ENCODE results near the gene MFF.
"Not testable (repeated sequence)": the region's sequence is repeated elsewhere in the genome, so short reads cannot be mapped to it uniquely, and the experiment has no call there.

MFF gene

DNA sequence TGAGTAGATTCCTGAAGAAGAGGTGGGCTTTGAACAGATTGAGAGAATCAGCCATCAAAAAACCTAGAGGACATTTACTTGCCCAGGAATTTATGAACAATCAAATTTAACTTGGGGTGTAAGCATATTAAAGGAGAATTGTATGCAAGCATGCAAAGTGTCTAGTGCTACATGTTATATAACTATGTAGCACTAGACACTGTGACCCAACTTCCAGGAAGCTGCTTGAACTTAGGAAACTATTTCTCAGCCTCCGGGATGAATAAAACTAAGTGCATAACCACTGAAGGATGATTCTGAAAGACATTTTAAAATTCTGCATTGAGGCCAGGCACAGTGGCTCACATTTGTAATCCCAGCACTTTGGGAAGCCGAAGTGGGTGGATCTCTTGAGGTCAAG, 12.4 kb downstream of the MFF start:
- no peak for DNase-seq

DNA sequence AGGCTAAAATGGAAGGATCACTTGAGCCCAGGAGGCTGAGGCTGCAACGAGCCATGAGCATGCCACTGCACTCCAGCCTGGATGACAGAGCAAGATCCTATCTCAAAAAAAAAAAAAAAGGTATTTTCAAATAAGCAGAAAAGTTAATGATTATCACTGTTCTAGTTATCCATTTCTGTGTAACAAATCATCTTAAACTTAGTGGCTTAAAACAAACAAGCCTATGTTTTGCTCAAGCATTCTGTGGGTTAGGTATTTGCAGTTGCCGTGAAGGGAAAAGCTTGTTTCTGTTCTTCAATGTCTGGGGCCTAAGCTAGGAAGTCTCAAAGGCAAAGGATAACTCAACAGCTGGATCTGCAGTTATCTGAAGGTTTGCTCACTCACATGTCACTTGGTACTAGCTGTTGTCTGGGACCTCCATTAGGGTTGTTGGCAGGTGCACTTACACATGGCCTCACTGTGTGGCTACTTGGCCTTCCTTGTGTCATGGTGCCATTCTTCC, 14.1 kb downstream of the MFF start:
- no peak for DNase-seq

GRCh38 chr2:227340106-227340505, 15.1 kb downstream of the MFF start:
- DNase-seq = no peak

- no peak for DNase-seq
Measured at GRCh38 chr2:227341553-227341952, 16.5 kb downstream of the MFF start.

GRCh38 chr2:227344231-227344630, 19.2 kb downstream of the MFF start:
- no peak for DNase-seq

- DNase-seq = no peak
Measured at GRCh38 chr2:227347117-227347516, 22.1 kb downstream of the MFF start.

GRCh38 chr2:227348324-227348723, 23.3 kb downstream of the MFF start:
- no peak for DNase-seq

GRCh38 chr2:227349989-227350612, 25.1 kb downstream of the MFF start:
- no peak for DNase-seq

- no peak for DNase-seq
Measured at GRCh38 chr2:227351639-227352038, 26.6 kb downstream of the MFF start.

- no peak for DNase-seq
Measured at GRCh38 chr2:227360351-227360750, 35.3 kb downstream of the MFF start.

- DNase-seq = no peak
Measured at GRCh38 chr2:227363756-227364155, 38.7 kb downstream of the MFF start.

DNA sequence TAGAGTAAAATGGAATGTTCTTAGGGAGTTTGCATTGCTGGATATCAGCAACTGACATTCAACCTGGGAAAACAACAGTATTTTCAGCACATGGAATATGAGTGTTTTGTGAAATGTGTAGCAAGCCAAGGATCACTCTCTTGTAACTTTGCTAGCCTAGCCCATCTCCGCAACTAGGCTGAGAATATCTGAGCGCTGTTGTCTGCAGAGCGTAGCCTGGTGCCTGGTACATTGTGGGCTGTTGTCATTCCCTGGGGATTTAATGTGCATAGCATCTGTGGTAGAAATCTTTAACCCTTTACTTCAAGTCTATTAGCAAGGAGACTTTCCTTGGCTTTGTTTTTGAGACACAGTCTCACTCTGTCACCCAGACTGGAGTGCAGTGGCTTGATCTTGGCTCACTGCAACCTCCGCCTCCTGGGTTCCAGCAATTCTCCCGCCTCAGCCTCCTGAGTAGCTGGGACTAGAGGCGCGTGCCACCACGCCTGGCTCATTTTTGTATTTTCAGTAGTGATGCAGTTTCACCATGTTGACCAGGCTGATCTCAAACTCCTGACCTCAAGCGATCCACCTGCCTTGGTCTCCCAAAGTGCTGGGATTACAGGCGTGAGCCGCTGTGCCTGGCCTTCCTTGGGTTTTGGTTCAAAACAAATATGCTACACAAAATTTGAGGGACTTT, 39.7 kb downstream of the MFF start:
- DNase-seq = not testable (repeated sequence)

DNA sequence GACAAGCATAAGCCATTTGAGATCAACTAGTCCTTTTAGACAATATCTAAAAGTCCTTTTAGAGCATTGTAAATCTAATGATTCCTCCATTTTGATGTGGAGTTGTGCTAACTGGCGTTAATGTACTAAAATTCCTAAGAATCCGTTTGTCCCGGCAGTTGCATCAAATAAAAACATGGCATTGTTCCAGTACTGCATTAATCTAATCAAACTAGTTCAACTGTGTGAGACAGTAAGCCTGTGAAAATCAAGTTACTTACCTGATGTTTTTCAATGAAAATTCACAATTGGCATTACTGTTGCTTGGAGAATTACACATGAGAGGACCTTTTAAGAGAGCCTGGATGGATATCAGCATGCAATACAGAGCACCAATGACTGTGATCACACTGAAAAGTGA, 40.8 kb downstream of the MFF start:
- DNase-seq = no peak

DNA sequence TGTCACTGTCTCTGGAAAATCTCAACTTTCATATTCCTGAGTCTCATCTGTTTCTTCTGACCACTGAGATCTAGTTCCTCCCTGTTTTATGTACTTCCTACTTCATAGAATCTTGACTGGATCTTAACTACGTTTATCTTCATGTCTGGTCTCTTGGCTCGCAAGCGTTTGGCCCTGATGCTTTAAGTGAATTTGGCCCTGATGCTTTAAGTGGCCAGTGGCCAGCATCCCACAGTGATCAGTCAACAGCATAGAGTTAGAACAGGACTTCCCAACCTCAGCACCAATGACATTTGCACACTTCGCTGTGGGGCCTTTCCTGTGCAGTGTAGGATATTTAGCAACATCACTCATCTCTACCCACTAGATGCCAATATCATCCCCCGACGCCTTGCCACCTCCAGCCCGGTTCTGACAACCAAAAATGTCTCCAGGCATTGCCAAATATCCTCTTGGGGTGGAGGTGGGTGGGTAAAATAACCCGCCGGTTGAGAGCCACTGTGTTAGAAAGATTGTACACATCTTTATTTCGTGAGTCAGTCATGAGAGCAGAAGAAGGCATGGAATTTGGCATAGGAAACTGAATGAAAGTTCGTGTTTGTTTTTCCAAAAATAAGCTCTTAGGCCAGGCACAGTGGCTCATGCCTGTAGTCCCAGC, 41.8 kb downstream of the MFF start:
- no peak for DNase-seq

DNA sequence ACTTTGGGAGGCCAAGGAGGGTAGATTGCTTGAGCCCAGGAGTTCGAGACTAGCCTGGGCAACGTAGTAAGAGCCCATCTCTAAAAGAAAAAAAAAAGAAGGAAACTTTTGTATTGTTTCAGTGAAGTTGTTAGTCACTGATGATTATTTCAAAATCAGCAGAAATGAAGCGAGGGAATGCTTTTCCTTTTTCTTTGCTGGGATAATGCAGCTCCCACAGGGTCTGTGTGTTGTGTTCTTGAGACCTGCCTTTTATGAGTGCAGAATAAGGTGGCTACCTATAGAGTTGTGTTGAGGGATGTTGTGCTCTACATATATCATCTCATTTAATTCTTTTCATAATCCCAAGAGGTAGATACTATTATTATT, 42.4 kb downstream of the MFF start:
- no peak for DNase-seq

DNA sequence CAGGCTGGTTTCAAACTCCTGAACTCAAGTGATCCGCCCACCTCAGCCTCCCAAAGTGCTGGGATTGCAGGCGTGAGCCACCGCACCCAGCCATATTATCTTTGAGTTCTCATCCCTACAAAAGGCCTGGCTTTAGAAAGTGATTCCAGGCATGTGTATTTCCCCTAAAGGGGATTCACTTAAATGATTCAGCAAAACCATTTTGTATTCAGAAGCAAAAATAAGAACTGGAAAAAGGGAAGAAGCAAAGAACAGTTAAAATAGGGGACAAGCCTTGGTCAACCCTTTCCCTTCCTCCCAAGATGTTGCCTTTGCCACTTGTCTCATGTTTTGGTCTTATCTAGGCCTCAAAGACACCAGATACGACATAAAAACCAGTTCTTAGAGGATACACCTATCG, 43.5 kb downstream of the MFF start:
- no peak for DNase-seq

- no peak for DNase-seq
Measured at GRCh38 chr2:227370092-227370491, 45.0 kb downstream of the MFF start.

- no peak for DNase-seq
Measured at GRCh38 chr2:227370791-227371312, 45.8 kb downstream of the MFF start.

- no peak for DNase-seq
Measured at GRCh38 chr2:227373389-227373788, 48.3 kb downstream of the MFF start.

DNA sequence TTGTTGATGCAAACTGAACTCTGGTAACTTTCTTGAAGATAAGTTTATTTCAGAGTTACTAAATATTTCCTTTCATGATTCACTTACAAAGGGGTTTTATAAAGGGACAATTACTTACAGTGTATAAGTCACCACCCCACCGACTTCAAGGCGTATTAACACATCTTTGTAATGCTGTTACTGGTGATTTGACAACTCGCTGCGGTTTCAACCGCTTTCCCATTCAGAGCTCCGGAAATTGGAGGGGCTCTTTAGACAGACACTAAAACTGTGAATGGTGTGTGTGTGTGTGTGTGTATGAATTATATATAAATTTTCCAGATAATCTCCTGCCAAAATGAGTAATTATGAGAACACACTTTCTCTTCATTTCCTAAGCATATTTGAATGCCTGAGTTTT, 49.1 kb downstream of the MFF start:
- peak in 1 of 5 donors; percentile 39 for DNase-seq

GRCh38 chr2:227376656-227377396, 51.8 kb downstream of the MFF start:
- no peak for DNase-seq

GRCh38 chr2:227377467-227378351, 52.7 kb downstream of the MFF start:
- no peak for DNase-seq
